ENCODE results near the gene ZMIZ1. TPM values are rescaled to one million over a fixed set of nuclear protein-coding genes. Genes with fewer than 3 reads are reported as not detected.

The ZMIZ1 gene
- total and polyA plus RNA-seq, 2 experiments from 2014 or later = 48.2 to 78.8 TPM

- Histone ChIP-seq H3K36me3 (peaks cover 74% of the 10 kb centered on the region), H3K9me3 (ENCODE audit: low read depth) (no peaks in the 10 kb centered on the region), H3K27ac (no peak overlapping the region), H3K4me3 (no peak overlapping the region), H3K27me3 (no peaks in the 10 kb centered on the region), H3K4me1 (ENCODE audit: low read depth) (no peaks in the 10 kb centered on the region)
- DNase-seq (ENCODE audit: low read depth in 1 of 2, low spot score in 1 of 2) = no peak
- no peak for TF ChIP-seq CTCF (IDR thresholded peaks at IDR 0.05; ENCODE audit: low read depth, low read length)
Measured at GRCh38 chr10:79306644-79307220, 238.0 kb downstream of the ZMIZ1 start.

- Histone ChIP-seq H3K27ac (no peak overlapping the region), H3K36me3 (peaks cover 70% of the 10 kb centered on the region), H3K9me3 (ENCODE audit: low read depth) (no peaks in the 10 kb centered on the region), H3K4me1 (ENCODE audit: low read depth) (no peaks in the 10 kb centered on the region), H3K27me3 (no peaks in the 10 kb centered on the region), H3K4me3 (no peak overlapping the region)
- no peak for TF ChIP-seq CTCF (IDR thresholded peaks at IDR 0.05; ENCODE audit: low read depth, low read length)
- no peak for DNase-seq (ENCODE audit: low read depth in 1 of 2, low spot score in 1 of 2)
Measured at GRCh38 chr10:79308016-79308415, 239.2 kb downstream of the ZMIZ1 start.

GRCh38 chr10:79308969-79309665 lies 240.4 kb downstream of the ZMIZ1 start:
- peaks cover 67% of the 10 kb centered on the region for H3K36me3 ChIP-seq
- no peak for DNase-seq (ENCODE audit: low read depth in 1 of 2, low spot score in 1 of 2)
- no peak overlapping the region for H3K27ac ChIP-seq
- no peak overlapping the region for H3K4me3 ChIP-seq
- no peak for TF ChIP-seq CTCF (IDR thresholded peaks at IDR 0.05; ENCODE audit: low read depth, low read length)
- H3K9me3 ChIP-seq (ENCODE audit: low read depth) = no peaks in the 10 kb centered on the region
- H3K4me1 ChIP-seq (ENCODE audit: low read depth) = no peaks in the 10 kb centered on the region
- H3K27me3 ChIP-seq = no peaks in the 10 kb centered on the region

GRCh38 chr10:79310200-79310865 lies 241.6 kb downstream of the ZMIZ1 start:
- DNase-seq (ENCODE audit: low read depth in 1 of 2, low spot score in 1 of 2) = no peak
- H3K27me3 ChIP-seq = no peaks in the 10 kb centered on the region
- no peak for TF ChIP-seq CTCF (IDR thresholded peaks at IDR 0.05; ENCODE audit: low read depth, low read length)
- peak overlapping the region; percentile 51 for H3K27ac ChIP-seq
- no peak overlapping the region for H3K4me3 ChIP-seq
- no peaks in the 10 kb centered on the region for H3K9me3 ChIP-seq (ENCODE audit: low read depth)
- H3K36me3 ChIP-seq = peaks cover 56% of the 10 kb centered on the region
- H3K4me1 ChIP-seq (ENCODE audit: low read depth) = no peaks in the 10 kb centered on the region

- peak overlapping the region; percentile 51 for H3K27ac ChIP-seq
- no peaks in the 10 kb centered on the region for H3K4me1 ChIP-seq (ENCODE audit: low read depth)
- no peaks in the 10 kb centered on the region for H3K9me3 ChIP-seq (ENCODE audit: low read depth)
- H3K4me3 ChIP-seq = no peak overlapping the region
- H3K27me3 ChIP-seq = no peaks in the 10 kb centered on the region
- peaks cover 50% of the 10 kb centered on the region for H3K36me3 ChIP-seq
- no peak for TF ChIP-seq CTCF (IDR thresholded peaks at IDR 0.05; ENCODE audit: low read depth, low read length)
- DNase-seq (ENCODE audit: low read depth in 1 of 2, low spot score in 1 of 2) = no peak
Measured at GRCh38 chr10:79310911-79311573, 242.3 kb downstream of the ZMIZ1 start.

Data from cardiac muscle cell (in vitro differentiated cells and primary cell).